Uterus (tissue), 2 donors: ENCODE measurements around the gene LRRC4B.

Experiments used
- POLR2A ChIP-seq, 2 donors: fragments of 450-650 bp; IDR thresholded peaks; one replicate each; pipeline ENCODE4 v1.6.1; 2016; ENCODE audit warnings: antibody characterized with exemption in 2 of 2, mild to moderate bottlenecking in 1 of 2, moderate library complexity in 1 of 2
- TF ChIP-seq, protein P1 (sequence below), 4 experiments: fragments of 200-600 bp in 2 of 4; fragments of 450-650 bp in 2 of 4; sonication (generic) in 2 of 4; IDR thresholded peaks; one replicate each; pipeline ENCODE4 v1.5.1; 2016 to 2019; ENCODE audit warnings: antibody characterized with exemption in 4 of 4, mild to moderate bottlenecking in 2 of 4, moderate library complexity in 1 of 4

GRCh38 chr19:50580970-50581634, 12.9 kb upstream of the LRRC4B start:
- TF ChIP-seq, protein P1, sequence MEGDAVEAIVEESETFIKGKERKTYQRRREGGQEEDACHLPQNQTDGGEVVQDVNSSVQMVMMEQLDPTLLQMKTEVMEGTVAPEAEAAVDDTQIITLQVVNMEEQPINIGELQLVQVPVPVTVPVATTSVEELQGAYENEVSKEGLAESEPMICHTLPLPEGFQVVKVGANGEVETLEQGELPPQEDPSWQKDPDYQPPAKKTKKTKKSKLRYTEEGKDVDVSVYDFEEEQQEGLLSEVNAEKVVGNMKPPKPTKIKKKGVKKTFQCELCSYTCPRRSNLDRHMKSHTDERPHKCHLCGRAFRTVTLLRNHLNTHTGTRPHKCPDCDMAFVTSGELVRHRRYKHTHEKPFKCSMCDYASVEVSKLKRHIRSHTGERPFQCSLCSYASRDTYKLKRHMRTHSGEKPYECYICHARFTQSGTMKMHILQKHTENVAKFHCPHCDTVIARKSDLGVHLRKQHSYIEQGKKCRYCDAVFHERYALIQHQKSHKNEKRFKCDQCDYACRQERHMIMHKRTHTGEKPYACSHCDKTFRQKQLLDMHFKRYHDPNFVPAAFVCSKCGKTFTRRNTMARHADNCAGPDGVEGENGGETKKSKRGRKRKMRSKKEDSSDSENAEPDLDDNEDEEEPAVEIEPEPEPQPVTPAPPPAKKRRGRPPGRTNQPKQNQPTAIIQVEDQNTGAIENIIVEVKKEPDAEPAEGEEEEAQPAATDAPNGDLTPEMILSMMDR (IDR thresholded peaks at IDR 0.05), result no peak
- TF ChIP-seq POLR2A (IDR thresholded peaks at IDR 0.05), result no peak
